Activated T-cell treated with anti-CD3 and anti-CD28 coated beads for 24 hours (primary cell): ENCODE results near the gene SGSM1.
"Not testable (repeated sequence)": the region's sequence is repeated elsewhere in the genome, so short reads cannot be mapped to it uniquely, and the experiment has no call there.

ENCODE experiments used
- DNase-seq: peaks from one replicate; pipeline ENCODE4 v3.0.0-alpha.2; 2020; ENCODE audit warnings: low read depth

SGSM1 gene

GRCh38 chr22:24837517-24837916, 31.5 kb downstream of the SGSM1 start:
- DNase-seq: not testable (repeated sequence)

GRCh38 chr22:24841261-24841660, 35.2 kb downstream of the SGSM1 start:
- no peak for DNase-seq

GRCh38 chr22:24843048-24843447, 37.0 kb downstream of the SGSM1 start:
- DNase-seq: no peak

- DNase-seq: no peak
Measured at GRCh38 chr22:24845041-24845898, 39.3 kb downstream of the SGSM1 start.

- no peak for DNase-seq
Measured at GRCh38 chr22:24847490-24847889, 41.5 kb downstream of the SGSM1 start.

- DNase-seq: no peak
Measured at GRCh38 chr22:24848559-24849168, 42.7 kb downstream of the SGSM1 start.

GRCh38 chr22:24855794-24856193, 49.8 kb downstream of the SGSM1 start:
- no peak for DNase-seq

- DNase-seq: no peak
Measured at GRCh38 chr22:24857576-24857975, 51.6 kb downstream of the SGSM1 start.

GRCh38 chr22:24859587-24859986, 53.6 kb downstream of the SGSM1 start:
- DNase-seq: no peak

GRCh38 chr22:24865508-24865907, 59.5 kb downstream of the SGSM1 start:
- no peak for DNase-seq

- DNase-seq: no peak
Measured at GRCh38 chr22:24867323-24868022, 61.5 kb downstream of the SGSM1 start.

GRCh38 chr22:24868979-24869378, 63.0 kb downstream of the SGSM1 start:
- no peak for DNase-seq

GRCh38 chr22:24871611-24872205, 65.7 kb downstream of the SGSM1 start:
- DNase-seq: no peak

GRCh38 chr22:24873226-24873625, 67.2 kb downstream of the SGSM1 start:
- DNase-seq: no peak

- no peak for DNase-seq
Measured at GRCh38 chr22:24875862-24876506, 70.0 kb downstream of the SGSM1 start.

GRCh38 chr22:24876700-24877099, 70.7 kb downstream of the SGSM1 start:
- no peak for DNase-seq

GRCh38 chr22:24878969-24879368, 73.0 kb downstream of the SGSM1 start:
- DNase-seq: no peak

- no peak for DNase-seq
Measured at GRCh38 chr22:24883432-24883831, 77.4 kb downstream of the SGSM1 start.

- DNase-seq: no peak
Measured at GRCh38 chr22:24887260-24887659, 81.2 kb downstream of the SGSM1 start.

- DNase-seq: no peak
Measured at GRCh38 chr22:24893341-24894070, 87.5 kb downstream of the SGSM1 start.

GRCh38 chr22:24894220-24894975, 88.4 kb downstream of the SGSM1 start:
- DNase-seq: no peak
